NCI-H345 treated with DMSO at 0.1 percent for 48 hours (cell line): ENCODE data around the gene PEX12.
"Not testable (repeated sequence)": the region's sequence is repeated elsewhere in the genome, so short reads cannot be mapped to it uniquely, and the experiment has no call there.

Source experiments
- DNase-seq: peaks from one replicate; lab custom pipeline; 2025; ENCODE audit not compliant: unreplicated experiment; lab: John Stamatoyannopoulos, UW

Gene PEX12

DNA sequence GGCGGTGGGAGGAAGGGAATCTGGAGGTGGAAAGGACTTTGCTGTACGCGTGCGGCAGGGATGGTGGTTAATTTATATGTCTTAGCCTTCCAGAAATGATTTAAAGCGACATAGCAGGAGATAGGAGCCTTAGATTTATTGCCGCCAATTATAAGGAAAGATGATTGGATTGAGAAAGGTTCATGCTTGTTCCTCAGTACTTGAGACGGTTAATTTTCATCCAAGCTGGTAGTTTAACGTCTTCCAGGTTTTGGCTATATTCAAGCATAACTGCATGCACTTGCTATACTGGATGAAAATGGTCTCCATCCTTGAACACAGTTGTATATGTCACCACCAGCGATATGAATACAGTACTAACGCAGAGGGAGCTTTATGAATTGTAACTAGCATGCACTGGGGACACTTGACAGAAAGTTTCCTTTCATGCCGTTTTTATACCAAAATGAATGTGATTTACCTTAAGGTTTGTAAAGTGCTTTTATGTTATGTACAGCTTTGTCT is 610 bp upstream of the PEX12 start:
- no peak for DNase-seq

DNA sequence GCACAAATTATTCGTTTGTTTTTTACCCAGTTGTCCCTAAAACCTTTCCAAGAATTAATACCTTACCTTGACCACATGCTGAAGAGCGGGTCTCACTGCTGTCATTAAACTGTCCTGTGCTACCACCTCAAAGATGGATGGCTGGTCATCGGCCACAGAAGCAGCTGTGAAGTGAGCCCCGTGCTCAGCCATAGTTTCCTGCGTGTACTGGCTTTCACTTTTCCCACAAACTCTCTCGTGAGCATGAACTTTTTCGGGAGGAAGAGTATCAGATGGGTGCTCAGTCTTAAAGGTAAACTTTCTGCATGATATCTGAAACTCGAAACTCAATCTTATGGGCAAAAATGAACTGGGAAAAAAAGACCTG is 558 bp downstream of the PEX12 start:
- DNase-seq: no peak

DNA sequence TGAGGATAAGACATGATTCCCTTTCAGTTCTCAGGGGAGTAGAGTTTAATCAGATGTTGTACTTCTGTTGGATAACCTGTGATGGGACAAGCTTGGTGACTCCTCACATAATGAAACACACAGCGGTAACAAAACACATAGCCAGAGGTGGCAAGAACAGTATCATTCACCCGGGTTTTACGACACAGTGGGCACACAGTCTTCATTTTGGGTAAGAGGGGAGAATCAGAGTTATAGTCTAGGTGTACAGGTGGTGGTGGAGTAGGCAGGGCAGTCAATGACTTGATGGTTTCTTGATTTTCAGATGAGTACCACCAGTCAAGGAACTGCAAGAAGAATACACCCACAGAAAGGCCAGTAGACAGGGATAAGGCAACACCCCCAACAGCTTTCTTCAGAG is 2.6 kb downstream of the PEX12 start:
- no peak for DNase-seq

DNA sequence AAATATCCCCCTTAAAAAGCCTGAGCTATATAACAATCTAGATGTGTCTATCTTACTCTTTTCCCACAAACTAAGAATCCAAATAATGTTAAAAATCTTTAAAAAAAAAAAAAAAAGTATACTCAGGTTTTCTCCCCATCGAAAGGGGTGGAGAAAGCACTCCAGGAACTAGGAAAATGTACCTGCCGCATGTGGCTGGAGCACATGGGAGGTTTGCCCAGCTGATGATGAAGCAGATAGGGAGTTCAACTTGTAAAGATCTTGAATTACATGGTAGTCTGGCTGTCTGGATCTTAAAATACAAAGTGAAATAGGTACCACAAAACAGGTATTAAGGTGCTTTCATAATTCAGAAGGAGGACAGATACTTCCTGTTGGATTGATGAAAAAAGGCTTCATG is 9.0 kb downstream of the PEX12 start:
- no peak for DNase-seq

DNA sequence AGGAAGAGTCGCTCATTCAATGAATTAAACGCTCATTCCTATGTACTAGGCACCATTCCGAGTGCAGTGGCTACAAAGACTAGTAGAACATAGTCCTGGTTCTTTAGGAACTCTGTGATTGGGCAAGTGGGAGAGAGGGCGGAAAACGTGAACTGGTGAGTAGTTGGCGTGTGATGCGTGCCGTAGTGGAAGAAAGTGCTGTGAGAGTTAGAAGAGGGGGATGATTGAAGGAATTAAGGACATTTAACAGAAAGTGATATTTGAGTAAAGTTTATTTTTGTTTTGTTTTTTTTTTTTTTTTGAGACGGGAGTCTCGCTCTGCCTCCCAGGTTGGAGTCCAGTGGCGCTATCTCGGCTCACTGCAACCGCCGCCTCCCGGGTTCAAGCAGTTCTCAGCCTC is 9.8 kb downstream of the PEX12 start:
- DNase-seq: no peak

DNA sequence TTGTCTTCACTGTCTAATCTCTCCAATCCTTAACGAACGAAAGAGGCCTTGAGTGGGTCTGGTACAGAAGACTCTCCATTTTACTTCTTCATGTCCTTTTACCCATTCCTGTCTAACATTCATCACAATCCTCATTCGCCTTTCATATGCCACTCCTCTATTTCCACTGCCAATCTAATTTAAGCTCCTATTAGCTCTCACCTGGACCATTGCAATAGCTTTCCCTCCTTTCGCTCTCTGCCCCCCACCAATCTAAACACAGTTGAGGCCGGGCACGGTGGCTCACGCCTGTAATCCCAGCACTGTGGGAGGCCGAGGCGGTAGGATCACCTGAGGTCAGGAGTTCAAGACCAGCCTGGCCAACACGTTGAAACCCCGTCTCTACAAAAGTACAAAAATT is 11.4 kb downstream of the PEX12 start:
- DNase-seq: no peak

DNA sequence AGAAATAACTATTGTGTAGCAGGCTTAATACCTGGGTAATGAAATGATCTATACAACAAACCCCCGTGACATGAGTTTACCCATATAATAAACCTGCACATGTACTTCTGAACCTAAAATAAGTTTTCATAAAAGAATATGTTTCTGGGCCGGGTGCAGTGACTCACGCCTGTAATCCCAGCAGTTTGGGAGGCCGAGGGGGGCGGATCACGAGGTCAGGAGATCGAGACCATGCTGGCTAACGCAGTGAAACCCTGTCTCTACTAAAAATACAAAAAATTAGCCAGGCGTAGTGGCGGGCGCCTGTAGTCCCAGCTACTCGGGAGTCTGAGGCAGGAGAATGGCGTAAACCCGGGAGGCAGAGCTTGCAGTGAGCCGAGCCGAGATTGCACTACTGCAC is 15.2 kb downstream of the PEX12 start:
- DNase-seq: not testable (repeated sequence)

DNA sequence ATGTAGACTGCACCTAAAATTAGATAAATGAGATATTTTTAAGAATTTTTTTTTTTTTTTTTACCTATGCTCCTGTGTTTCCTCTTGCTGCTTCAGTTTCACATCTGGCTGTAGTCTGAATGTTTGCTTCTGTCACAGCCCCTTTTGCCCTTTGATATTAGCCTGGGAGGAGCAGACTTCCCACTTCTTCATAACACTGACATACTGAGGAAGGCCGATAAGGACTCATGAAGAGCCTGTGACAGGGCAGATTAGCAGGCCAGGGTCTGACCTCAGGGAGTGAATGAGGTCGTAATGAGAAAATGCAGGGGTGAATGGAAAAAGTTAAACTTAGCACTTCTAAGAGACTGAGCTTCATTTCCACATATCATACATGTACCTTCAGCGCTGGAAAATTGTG is 17.7 kb downstream of the PEX12 start, which contains the start of gene SLFN14:
SLFN14 (minus strand) TSS at position 117 of the 400 bp plus-strand sequence. CDS start 2,757 bp downstream, outside the sequence.
- DNase-seq: no peak

DNA sequence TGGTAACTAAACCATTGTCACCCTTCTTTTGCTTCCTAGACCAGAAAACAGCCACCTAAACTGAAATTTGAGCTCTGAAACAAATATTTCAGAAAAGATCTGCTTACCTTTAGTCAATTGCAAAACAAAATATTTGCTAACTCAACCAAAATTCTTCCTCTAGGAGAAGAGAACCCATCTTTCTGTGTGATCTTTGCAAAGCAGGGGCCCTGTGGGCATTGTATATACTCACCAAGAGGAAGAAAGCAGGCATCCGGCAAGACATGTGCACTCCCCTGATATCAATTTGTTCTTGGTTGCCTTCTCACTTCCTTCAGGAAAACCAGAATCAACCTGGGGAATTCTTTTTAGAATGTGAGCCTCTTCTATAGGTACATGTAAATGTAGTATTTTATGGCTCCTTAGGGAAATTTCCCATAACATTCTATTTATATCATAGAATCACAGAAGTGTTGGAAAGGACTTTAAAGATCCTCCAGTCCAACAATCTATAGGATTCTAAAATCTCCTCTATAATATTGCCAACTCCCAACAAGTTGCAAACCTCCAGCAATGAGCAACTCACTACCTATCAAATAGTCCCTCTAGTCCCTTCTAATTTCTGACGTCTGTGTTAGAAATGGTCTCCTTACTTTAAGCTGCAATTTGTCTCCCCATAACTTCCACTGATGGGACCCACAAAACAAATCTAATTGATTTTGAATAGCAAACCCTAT is 18.7 kb downstream of the PEX12 start:
- no peak for DNase-seq

DNA sequence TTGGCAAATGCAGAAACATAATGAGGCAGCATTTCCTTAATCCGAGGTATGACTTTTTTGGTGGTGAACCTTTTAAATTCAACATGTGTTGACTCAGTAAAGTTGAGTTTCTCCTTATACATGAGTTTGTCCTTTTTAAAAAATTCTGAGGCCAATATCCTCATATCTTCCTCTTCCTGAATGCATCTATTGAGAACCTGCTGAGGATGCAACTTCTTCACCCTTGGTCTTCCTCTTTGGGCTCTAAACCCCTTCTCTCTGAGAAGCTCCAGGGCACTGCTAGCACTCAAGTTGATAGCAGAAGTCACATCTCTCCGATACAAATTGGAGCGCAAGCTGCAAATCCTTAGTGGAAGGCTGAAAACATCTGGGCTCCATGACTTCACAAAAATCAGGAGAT is 21.0 kb downstream of the PEX12 start:
- no peak for DNase-seq

DNA sequence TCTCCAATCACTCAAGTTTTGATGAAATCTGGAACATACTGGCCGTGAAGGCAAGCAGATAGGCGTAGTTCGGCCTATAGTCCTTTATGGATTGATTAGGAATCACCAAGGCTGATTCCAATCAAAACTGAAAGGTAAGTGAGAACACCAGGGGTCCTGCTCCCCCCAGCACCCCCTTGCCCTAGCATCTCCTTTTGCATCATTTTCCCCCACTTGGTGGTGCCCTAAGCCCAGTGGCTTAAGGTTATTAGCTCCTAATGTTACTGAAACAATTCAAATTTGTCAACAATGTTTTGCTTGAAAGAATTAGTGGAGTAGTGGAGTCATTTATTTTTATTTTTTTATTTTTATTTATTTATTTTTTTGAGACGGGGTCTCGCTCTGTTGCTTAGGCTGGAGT is 22.7 kb downstream of the PEX12 start:
- no peak for DNase-seq

DNA sequence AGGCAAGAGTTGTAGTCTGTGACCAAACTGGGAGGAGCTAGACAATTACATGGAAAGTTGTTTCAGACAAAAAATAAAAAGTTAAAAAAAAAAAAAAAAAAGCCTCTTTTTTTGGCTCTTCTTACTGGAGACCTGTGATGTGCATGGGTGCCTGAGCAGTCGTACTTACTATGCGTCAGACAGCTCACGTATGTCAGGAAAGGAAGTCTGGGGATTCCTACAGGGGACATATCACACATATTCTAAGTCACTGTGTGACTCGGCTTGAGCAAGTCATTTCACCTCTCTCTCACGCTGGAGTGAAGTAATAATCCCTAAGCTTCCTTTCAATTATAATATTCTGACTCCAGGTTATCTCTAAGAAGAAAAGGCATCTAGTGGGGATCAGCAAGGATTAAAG is 23.7 kb downstream of the PEX12 start:
- no peak for DNase-seq

DNA sequence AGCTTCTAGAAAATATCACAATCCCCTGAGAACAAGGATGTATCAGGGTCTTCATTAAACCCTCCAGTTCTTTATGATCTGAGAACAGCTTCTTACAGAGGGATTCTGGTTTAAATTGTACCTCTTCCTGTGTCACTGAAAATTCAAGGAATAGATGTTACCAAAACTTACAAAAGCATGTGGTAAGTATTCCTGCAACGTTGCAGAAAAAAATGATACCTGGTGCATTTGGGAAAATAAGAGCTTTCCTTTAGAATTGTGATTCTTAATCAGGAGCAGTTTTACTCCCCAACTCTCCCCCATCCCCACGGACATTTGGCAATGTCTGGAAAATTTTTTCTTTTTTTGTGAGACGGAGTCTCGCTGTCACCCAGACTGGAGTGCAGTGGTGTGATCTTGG is 25.1 kb downstream of the PEX12 start:
- DNase-seq: no peak

DNA sequence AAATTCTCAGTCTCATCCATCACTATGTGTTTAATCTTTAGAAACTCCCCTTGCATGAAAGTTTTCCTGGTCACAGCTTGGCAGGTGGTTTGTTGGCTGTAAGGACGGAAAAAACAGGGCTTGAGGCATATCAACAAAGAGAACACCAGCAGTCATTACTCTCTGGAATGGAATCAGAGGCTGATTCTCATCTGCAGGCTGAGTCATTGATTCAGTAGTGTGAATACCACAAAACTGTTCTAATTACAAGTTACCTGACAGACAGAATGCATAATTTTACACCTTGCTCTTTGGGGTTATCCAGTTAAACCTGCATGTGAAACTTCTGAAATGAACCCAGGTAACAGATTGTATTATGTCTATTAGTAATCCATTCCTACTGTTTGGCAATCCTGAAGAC is 29.4 kb downstream of the PEX12 start:
- DNase-seq: no peak

DNA sequence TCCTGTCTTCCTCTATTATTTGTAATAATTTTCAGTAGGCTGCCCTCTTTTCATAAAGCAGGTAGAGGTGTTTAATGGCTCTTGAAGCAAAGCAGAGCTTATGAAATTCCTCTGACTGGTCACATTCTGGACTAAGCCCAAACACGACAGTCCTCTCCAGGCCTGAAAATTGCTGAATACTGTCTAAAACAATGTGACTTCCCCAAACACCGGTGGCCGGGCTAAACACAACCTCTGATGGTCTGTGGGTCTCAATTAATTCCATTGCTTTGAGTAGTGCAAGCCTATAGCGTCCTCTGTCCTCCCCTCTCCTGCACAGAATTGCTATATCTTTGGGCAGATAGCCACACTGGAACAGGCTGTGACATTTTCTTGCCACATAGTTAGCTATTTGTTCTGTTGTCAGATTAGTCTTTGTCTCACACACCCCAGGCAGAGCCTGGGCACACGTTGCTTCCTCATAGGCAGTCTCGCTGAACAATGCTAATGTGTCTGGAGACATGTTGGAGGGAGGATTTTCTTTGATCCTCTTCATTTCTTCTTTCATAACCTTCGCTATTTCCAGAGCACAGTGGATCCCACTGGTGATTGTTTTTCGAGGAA is 30.1 kb downstream of the PEX12 start:
- DNase-seq: no peak

DNA sequence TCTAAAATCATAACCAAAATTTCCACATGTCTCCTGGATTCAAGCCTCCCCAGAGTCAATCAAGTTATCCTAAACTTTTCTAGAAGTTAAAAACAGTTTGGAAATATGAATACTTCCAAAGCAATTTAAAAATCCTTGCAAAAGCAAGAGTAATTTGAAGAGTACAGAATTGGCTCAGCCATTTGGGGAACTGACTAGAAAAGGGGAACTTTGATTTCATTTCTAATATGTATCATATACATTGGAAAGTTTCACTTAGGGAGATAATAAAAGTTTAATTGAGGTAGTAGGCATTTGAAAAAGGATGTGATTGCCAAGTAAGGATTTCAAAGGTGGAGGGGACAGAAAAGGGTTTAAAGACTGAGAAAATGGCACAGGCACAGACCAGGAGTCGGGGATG is 31.9 kb downstream of the PEX12 start:
- no peak for DNase-seq

DNA sequence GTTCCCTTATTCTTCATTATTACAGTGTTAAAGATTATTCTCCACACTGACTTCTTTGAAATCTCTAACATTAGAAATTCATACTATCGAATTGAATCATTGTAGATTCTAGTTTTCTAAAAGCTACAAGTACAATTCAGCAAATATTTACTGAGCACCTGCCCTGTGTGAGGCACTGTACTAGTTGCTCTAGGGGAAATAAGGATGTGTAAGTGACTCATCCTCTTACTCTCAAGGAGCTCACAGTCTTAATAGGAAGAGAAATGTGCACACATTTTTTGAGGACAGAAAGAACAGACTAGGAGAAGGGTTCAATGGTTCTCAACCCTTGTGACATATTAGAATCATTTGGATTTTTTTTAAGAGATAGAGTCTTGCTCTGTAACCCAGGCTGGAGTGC is 33.2 kb downstream of the PEX12 start:
- no peak for DNase-seq

DNA sequence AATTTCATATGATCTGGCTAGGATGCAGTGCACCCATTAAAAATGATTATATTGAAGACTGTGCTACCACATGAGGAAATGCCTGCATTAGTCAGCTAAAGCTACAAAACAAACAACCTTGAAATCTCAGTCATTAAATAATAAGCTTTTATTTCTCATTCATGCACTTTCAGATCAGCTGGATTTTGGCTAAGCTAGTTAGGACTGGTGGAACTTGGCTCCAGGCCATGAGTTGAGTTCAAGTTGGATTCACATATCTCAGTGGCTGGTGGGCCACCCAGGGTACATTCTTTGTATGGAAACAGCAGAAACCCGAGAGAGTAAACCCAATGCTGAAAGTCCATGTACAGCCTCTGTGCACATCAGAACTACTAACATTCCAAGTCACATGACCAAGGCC is 34.5 kb downstream of the PEX12 start:
- DNase-seq: no peak

DNA sequence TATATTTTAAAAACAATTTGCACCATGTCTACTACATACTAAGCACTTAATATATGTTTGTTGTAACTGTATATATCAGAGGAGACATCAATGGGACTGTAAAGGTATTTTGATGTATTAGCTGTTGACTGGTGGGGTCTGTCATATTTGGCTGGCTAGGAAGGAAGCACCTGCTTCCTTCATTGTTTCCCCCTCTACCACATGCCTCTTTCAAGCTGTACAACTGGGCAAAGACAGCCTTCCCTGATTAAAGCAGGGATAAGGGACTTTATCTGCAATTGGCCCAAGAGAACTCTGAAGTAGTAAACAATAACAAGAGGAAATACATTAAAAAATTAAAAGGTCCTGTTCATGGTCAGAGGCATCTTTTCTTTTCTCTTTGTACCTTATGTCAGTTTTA is 35.4 kb downstream of the PEX12 start:
- no peak for DNase-seq

DNA sequence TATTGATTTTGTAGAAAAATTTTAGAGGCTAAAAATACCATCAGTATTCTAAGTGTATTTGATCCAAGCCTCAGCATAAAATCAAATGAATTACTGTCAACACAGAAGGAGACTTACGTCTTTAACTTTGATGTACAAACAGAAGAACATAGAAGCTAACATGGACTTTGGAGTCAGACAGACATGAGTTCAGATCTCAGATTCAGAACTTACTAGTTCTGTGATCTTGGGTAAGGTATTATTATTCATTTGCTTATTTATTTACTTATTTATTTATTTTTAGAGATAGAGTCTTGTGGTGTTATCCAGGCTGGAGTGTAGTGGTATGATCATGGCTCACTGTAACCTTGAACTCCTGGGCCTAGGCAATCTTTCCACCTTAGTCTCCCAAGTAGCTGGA is 36.9 kb downstream of the PEX12 start:
- no peak for DNase-seq

DNA sequence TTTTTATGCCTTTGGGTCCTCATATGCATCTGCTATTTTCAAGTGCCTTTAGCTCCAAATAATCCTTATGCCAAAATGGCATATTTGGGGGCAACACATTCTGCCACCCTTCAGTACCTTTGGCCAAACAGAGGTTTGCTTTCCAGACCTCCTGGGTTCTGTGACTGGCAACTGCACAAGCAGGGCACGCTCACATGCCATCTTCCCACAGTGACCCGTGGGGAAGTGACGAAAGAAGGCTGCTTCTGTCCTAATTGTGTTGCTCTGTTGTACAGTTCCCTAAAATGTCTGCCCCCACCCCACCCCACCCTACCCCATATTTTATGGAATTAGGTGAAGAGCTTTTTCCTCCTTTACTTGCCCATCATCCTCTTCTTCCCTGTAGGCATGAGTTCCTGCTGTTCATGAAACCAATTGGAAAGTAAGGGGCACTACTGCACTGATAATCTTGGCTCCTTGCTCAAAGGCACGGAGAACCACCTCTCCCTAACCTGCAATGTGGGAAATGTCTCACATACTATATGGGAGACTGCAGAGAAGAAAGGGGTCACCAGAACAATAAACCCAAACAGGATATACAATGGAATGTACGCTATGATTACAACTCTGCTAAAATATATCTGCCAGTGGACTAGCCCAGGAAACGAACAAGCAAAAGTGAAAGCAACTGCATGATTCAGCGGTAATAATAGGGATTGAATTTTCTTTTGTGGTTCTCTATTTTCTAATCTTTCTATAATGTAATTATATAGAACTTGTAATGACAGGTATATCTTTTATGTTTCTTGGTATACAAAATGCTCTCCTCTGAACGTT is 37.6 kb downstream of the PEX12 start:
- DNase-seq: no peak

DNA sequence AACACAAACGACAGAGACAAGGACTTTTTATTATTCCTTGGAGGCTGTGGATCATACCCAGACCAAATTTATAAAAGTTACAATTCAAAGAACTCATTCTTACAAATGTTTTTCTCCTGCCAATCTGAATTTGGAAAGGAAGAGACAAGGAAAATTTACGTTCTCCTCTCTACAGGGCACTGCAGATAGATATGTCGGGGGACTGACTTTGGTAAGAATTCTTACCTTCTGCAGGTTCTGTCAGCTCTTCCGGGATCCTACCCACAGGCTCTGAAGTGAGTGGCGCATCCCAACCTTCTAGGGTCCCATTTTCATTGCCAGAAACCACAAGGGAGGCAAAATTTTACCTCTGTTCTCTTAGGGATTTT is 38.7 kb downstream of the PEX12 start:
- no peak for DNase-seq
